Pancreas (tissue), 10 donors: Measurements from ENCODE around the gene SLC39A11. TPM values are rescaled to one million over a fixed set of nuclear protein-coding genes. Genes with fewer than 3 reads are reported as not detected.

Source experiments
- ATAC-seq, 4 donors: fragments of 200-7000 bp; cut with Tn5 transposase; one replicate each; pipeline versions ENCODE4 v1.8.0 to v1.9.1; 2020; ENCODE audit warnings: mild to moderate bottlenecking in 4 of 4, moderate library complexity in 4 of 4
- DNase-seq, 6 donors: peaks; one replicate each; pipeline ENCODE4 v3.0.0-alpha.2; 2020
- FAIRE-seq: peaks from 2 replicates; lab custom pipeline; 2012; peaks lifted over from hg19 to GRCh38; lab: Jason Lieb, UNC
- H3K27ac ChIP-seq, 4 donors: fragments of 200-600 bp; sonication (generic); 1 replicate in 3 of 4; 2 replicates in 1 of 4; pipeline versions ENCODE4 v1.5.0 to v1.8.0; 2020
- H3K27me3 ChIP-seq, 4 donors: fragments of 200-600 bp; one replicate each; pipeline ENCODE4 v1.8.0; 2021
- H3K36me3 ChIP-seq, 3 donors: fragments of 200-600 bp; sonication (generic) in 1 of 3; one replicate each; pipeline versions ENCODE4 v1.5.0 to v1.8.0; 2020 to 2021
- H3K4me1 ChIP-seq, 3 donors: fragments of 200-600 bp; one replicate each; pipeline ENCODE4 v1.8.0; 2021
- H3K4me3 ChIP-seq, 4 donors: fragments of 200-600 bp; sonication (generic) in 2 of 4; one replicate each; pipeline versions ENCODE4 v1.5.0 to v1.8.0; 2020 to 2021
- H3K9me3 ChIP-seq, 4 donors: fragments of 200-600 bp; one replicate each; pipeline ENCODE4 v1.8.0; 2021
- WGBS, 2 donors: extraction: QIAGEN DNeasy Blood & Tissue Kit; methylation state at CpG; one replicate each; pipeline ENCODE4 v1.1.7; 2013; 5-methylcytosine and 5-hydroxymethylcytosine counted together
- intact Hi-C, 3 donors: fragments of 100-400 bp; cut with DNase I; formaldehyde crosslinking; loops; one replicate each; pipeline versions ENCODE4 v1.11.1 to v1.14.2; 2022
- polyA plus RNA-seq, 2 donors: library from polyadenylated mRNA; stranded (reverse); fragments of 200-250 nt; gene quantifications; one replicate each; pipeline ENCODE4 v1.2.3, GENCODE V29; 2013
- total RNA-seq, 6 donors: library from RNA; stranded (reverse); fragmentation: NEBNext Ultra II Directional in 4 of 6; extraction: Animal tissue kit (Norgen Biotek cat#: 25700) in 4 of 6; gene quantifications; one replicate each; pipeline versions ENCODE4 v1.2.1 to v1.2.4, GENCODE V29; 2021 to 2023
- TF ChIP-seq, protein P1 (sequence below), 4 donors: fragments of 200-600 bp; sonication (generic) in 3 of 4; IDR thresholded peaks; one replicate each; pipeline versions ENCODE4 v1.5.0 to v1.8.0; 2021; ENCODE audit warnings: antibody characterized with exemption in 4 of 4
- donor health status: healthy with polysubstance abuse.
- donor health status: DM: no; HTN: no; CAD: no; lungs with moderate emphysema.
- donor health status: DM: no; HTN: no; CAD: no.
- donor health status: control.
- donor health status: control.
- donor health status: Bipolar disorder and iron deficiency.
- donor health status: DM: yes; HTN: yes; CAD: no.
- donor health status: DM: no; HTN: no; CAD: no.
- donor health status: DM: no; HTN: no; CAD: no.
- donor health status: DM: yes; HTN: yes; CAD: no.

SLC39A11 gene
- total and polyA plus RNA-seq, 8 donors, result 7.9 to 32.9 (median 19.9) TPM

DNA sequence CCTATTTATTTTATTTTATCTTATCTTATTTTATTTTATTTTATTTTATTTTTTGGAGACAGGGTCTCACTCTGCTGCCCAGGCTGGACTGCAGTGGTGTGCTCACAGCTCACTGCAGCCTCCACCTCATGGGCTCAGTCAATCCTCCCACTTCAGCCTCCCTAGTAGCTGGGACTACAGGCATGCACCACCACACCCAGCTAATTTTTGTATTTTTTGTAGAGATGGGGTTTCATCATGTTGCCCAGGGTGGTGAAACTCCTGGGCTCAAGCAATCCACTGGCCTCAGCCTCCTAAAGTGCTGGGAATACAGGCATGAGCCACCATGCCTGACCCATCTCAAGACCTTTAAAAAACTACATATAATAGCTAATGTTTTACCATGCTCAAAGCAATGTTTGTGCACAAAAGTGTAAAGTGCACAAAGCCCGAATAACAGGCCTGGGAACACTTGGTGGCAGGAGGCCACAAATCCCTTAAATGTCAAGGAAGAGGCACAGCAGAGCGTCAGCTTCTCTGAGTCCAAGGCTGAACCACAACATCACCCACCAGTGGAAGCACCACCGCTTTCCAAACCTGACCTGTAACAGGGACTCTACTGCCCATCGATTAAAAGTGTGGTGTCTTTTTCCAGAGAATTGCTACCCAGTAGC lies 30.6 kb upstream of the SLC39A11 start:
- Histone ChIP-seq H3K27me3 (no peaks in the 10 kb centered on the region), H3K9me3 (no peaks in the 10 kb centered on the region), H3K36me3 (no peaks in the 10 kb centered on the region), H3K4me1 (no peaks in the 10 kb centered on the region), H3K4me3 (no peak overlapping the region), H3K27ac (no peak overlapping the region)
- intact Hi-C loops, result no loop called here
- no peak for ATAC-seq
- TF ChIP-seq, protein P1, sequence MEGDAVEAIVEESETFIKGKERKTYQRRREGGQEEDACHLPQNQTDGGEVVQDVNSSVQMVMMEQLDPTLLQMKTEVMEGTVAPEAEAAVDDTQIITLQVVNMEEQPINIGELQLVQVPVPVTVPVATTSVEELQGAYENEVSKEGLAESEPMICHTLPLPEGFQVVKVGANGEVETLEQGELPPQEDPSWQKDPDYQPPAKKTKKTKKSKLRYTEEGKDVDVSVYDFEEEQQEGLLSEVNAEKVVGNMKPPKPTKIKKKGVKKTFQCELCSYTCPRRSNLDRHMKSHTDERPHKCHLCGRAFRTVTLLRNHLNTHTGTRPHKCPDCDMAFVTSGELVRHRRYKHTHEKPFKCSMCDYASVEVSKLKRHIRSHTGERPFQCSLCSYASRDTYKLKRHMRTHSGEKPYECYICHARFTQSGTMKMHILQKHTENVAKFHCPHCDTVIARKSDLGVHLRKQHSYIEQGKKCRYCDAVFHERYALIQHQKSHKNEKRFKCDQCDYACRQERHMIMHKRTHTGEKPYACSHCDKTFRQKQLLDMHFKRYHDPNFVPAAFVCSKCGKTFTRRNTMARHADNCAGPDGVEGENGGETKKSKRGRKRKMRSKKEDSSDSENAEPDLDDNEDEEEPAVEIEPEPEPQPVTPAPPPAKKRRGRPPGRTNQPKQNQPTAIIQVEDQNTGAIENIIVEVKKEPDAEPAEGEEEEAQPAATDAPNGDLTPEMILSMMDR (IDR thresholded peaks at IDR 0.05), result no peak
- no peak for FAIRE-seq
- no peak for DNase-seq
- whole genome bisulfite sequencing, 2 donors, result 69 to 79% methylated on average over 4 of the region's 4 CpGs

DNA sequence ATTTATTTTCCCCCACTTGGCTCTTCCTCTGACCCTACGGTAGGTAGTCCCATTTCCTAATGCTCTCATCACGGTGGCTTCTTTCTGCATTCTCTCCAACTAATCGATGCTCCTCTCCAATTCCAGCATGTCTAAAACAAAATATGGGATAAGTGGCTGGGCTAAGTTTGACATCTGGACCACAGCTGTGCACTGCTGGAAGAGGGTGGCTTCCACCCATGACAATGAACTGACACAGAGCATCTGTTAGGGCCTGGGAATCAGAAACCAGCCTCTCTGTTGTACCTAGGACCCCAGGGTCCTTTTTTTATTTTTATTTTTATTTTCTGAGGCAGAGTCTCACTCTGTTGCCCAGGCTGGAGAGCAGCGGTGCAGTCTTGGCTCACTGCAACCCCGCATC lies 29.0 kb upstream of the SLC39A11 start:
- Histone ChIP-seq H3K4me3 (no peak overlapping the region), H3K4me1 (no peaks in the 10 kb centered on the region), H3K9me3 (no peaks in the 10 kb centered on the region), H3K27me3 (no peaks in the 10 kb centered on the region), H3K36me3 (no peaks in the 10 kb centered on the region), H3K27ac (no peak overlapping the region)
- FAIRE-seq, result no peak
- WGBS, 2 donors, result 88 to 95% methylated on average over 5 of the region's 5 CpGs
- ATAC-seq, result no peak
- intact Hi-C loops, result no loop called here
- no peak for DNase-seq
- TF ChIP-seq, protein P1 (IDR thresholded peaks at IDR 0.05), result no peak

DNA sequence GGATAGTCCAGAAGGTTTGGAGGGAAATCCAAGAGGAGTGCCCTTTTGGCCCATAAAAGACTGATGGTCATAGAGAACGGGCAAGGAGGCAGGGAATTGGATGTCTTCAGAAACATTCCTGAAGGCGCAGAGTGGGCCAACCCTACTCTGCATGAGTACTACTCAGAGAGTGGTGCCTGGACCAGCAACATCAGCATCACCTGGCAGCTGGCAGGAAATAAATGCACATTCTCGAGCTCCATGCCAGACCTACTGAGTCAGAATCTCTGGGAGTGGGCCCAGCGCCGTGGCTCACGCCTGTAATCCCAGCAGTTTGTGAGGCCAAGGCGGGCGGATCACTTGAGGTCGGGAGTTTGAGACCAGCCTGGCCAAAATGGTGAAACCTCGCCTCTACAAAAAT lies 27.1 kb upstream of the SLC39A11 start:
- no peak for FAIRE-seq
- intact Hi-C loops, result no loop called here
- ATAC-seq, result no peak
- Histone ChIP-seq H3K9me3 (no peaks in the 10 kb centered on the region), H3K36me3 (no peaks in the 10 kb centered on the region), H3K27me3 (no peaks in the 10 kb centered on the region), H3K4me3 (no peak overlapping the region), H3K4me1 (no peaks in the 10 kb centered on the region), H3K27ac (no peak overlapping the region)
- TF ChIP-seq, protein P1 (IDR thresholded peaks at IDR 0.05), result no peak
- WGBS, 2 donors, result 89 to 92% methylated on average over 10 of the region's 10 CpGs
- no peak for DNase-seq

DNA sequence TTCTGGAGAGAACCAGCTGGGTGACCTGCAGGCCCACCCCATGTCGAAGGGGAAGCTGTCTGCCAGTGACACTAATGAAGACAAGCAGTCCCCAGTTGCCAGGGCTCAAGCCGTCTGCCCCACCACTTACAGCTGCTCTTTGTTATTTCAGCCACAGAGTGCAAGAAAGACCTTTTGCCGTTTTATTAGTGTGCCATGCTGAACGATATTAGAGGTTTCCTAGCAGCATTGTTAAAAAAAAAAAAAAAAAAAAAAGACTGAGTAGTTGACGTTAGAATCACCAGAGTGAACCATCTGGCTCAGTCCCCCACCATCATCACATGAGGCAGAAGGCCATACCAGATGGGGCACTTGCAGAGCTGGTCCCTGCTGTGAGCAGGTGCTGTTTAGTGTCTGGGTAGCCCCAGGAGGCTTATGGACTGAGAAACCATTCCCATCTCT lies 26.5 kb upstream of the SLC39A11 start:
- ATAC-seq (peak in 3 of 4 donors; percentile 39 to 90 (median 87)), FAIRE-seq (no peak), DNase-seq (peak in 1 of 6 donors; percentile 11)
- Histone ChIP-seq H3K36me3 (no peaks in the 10 kb centered on the region), H3K9me3 (no peaks in the 10 kb centered on the region), H3K4me1 (no peaks in the 10 kb centered on the region), H3K27ac (no peak overlapping the region), H3K27me3 (no peaks in the 10 kb centered on the region), H3K4me3 (no peak overlapping the region)
- WGBS, 2 donors, result 64 to 71% methylated on average over 5 of the region's 5 CpGs
- TF ChIP-seq, protein P1 (IDR thresholded peaks at IDR 0.05), result no peak
- intact Hi-C loops, result no loop called here

DNA sequence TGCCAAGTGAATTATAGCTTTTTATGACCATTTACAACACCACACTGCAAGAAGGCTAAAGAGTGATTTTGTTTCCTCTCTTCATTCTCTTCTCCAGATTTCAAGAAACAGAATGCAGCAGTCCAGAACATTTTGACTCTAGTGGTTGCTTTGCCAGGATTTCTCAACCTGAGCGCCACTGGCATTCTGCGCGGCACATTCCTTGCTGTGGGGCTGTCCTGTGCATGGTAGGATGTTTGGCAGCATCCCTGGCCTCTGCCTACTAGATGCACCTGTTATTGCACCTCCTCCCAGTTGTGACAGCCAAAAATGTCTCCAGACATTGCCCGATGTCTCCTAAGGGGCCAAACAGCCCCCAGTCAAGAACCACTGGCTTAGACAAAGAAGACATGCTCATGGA lies 25.7 kb upstream of the SLC39A11 start:
- Histone ChIP-seq H3K9me3 (no peaks in the 10 kb centered on the region), H3K4me3 (no peak overlapping the region), H3K4me1 (no peaks in the 10 kb centered on the region), H3K27me3 (no peaks in the 10 kb centered on the region), H3K27ac (no peak overlapping the region), H3K36me3 (no peaks in the 10 kb centered on the region)
- FAIRE-seq (no peak), ATAC-seq (no peak), DNase-seq (no peak)
- 95 to 96% methylated on average over 4 of the region's 4 CpGs for WGBS, 2 donors
- TF ChIP-seq, protein P1 (IDR thresholded peaks at IDR 0.05), result no peak
- intact Hi-C loops, result no loop called here
